Mucosa of descending colon (tissue), 3 donors: ENCODE measurements around the gene MTA3. TPM values are rescaled to one million over a fixed set of nuclear protein-coding genes. Genes with fewer than 3 reads are reported as not detected.
"Not testable (repeated sequence)": the region's sequence is repeated elsewhere in the genome, so short reads cannot be mapped to it uniquely, and the experiment has no call there.

Experiments used
- ATAC-seq: fragments of 200-7000 bp; cut with Tn5 transposase; one replicate; pipeline ENCODE4 v1.9.1; 2020; ENCODE audit warnings: mild to moderate bottlenecking, moderate library complexity
- DNase-seq, 3 donors: peaks; one replicate each; pipeline ENCODE4 v3.0.0-alpha.2; 2020
- H3K36me3 ChIP-seq: fragments of 200-600 bp; one replicate; pipeline ENCODE4 v1.8.0; 2021; ENCODE audit warnings: low read depth, mild to moderate bottlenecking
- H3K4me1 ChIP-seq: fragments of 200-600 bp; one replicate; pipeline ENCODE4 v1.8.0; 2021; ENCODE audit warnings: low read depth, mild to moderate bottlenecking
- H3K4me3 ChIP-seq: fragments of 200-600 bp; one replicate; pipeline ENCODE4 v1.8.0; 2021; ENCODE audit warnings: mild to moderate bottlenecking
- H3K9me3 ChIP-seq: fragments of 200-600 bp; one replicate; pipeline ENCODE4 v1.8.0; 2021; ENCODE audit warnings: mild to moderate bottlenecking
- CTCF ChIP-seq: fragments of 200-600 bp; IDR thresholded peaks from one replicate; pipeline ENCODE4 v1.8.0; 2022; ENCODE audit warnings: antibody characterized with exemption, mild to moderate bottlenecking
- intact Hi-C, 2 donors: fragments of 100-400 bp; cut with DNase I in 1 of 2; cut with micrococcal nuclease in 1 of 2; formaldehyde crosslinking; loops; one replicate each; pipeline versions ENCODE4 v1.11.0 to v1.11.1; 2022; cut with DNase I, micrococcal nuclease
- total RNA-seq, 3 donors: library from RNA; stranded (reverse); fragmentation: NEBNext Ultra II Directional in 2 of 3; extraction: Animal tissue kit (Norgen Biotek cat#: 25700) in 2 of 3; gene quantifications; one replicate each; pipeline versions ENCODE4 v1.2.1 to v1.2.4, GENCODE V29; 2021 to 2023
- donor health status: DM: no; HTN: no; CAD: no; lungs with moderate emphysema.
- donor health status: DM: no; HTN: no; CAD: no.
- donor health status: DM: no; HTN: yes; CAD: no.

MTA3 gene
- total RNA-seq, 3 donors from 2014 or later, result 44.8 to 58.9 (median 52.8) TPM

- peaks cover 19% of the 10 kb centered on the region for H3K4me1 ChIP-seq
- DNase-seq, result no peak
- intact Hi-C loops, result no loop called here
- no peaks in the 10 kb centered on the region for H3K36me3 ChIP-seq
- no peak for TF ChIP-seq CTCF
- H3K4me3 ChIP-seq, result no peak overlapping the region
- ATAC-seq, result no peak
- no peaks in the 10 kb centered on the region for H3K9me3 ChIP-seq
Observed at GRCh38 chr2:42726680-42727079, 158.2 kb downstream of the MTA3 start.

- H3K4me1 ChIP-seq, H3K36me3 ChIP-seq, DNase-seq, H3K4me3 ChIP-seq, intact Hi-C loops, ATAC-seq, H3K9me3 ChIP-seq: not testable (repeated sequence)
Observed at GRCh38 chr2:42731316-42731715, 162.9 kb downstream of the MTA3 start.

GRCh38 chr2:42733852-42734251 lies 165.4 kb downstream of the MTA3 start:
- H3K36me3 ChIP-seq, result no peaks in the 10 kb centered on the region
- no peaks in the 10 kb centered on the region for H3K4me1 ChIP-seq
- no peak overlapping the region for H3K4me3 ChIP-seq
- TF ChIP-seq CTCF, result no peak
- no peaks in the 10 kb centered on the region for H3K9me3 ChIP-seq
- intact Hi-C loops, result no loop called here
- no peak for DNase-seq
- ATAC-seq, result no peak

- TF ChIP-seq CTCF, result no peak
- Histone ChIP-seq H3K9me3 (peaks cover 6% of the 10 kb centered on the region), H3K4me3 (no peak overlapping the region), H3K4me1 (no peaks in the 10 kb centered on the region), H3K36me3 (no peaks in the 10 kb centered on the region)
- ATAC-seq, result no peak
- no peak for DNase-seq
- intact Hi-C loops, result no loop called here
Observed at GRCh38 chr2:42736598-42737322, 168.3 kb downstream of the MTA3 start.

GRCh38 chr2:42741140-42741539 lies 172.7 kb downstream of the MTA3 start:
- no peaks in the 10 kb centered on the region for H3K4me1 ChIP-seq
- no peaks in the 10 kb centered on the region for H3K36me3 ChIP-seq
- TF ChIP-seq CTCF, result no peak
- H3K4me3 ChIP-seq, result no peak overlapping the region
- intact Hi-C loops, result no loop called here
- no peak for DNase-seq
- ATAC-seq, result no peak
- peaks cover 6% of the 10 kb centered on the region for H3K9me3 ChIP-seq

- no peak for TF ChIP-seq CTCF
- H3K36me3 ChIP-seq, result no peaks in the 10 kb centered on the region
- intact Hi-C loops, result no loop called here
Observed at GRCh38 chr2:42742740-42743658, 174.6 kb downstream of the MTA3 start.

More at GRCh38 chr2:42742740-42743658, 174.6 kb downstream of the MTA3 start:
- Histone ChIP-seq H3K4me3 (no peak overlapping the region), H3K9me3 (peaks cover 6% of the 10 kb centered on the region), H3K4me1 (no peaks in the 10 kb centered on the region)
- DNase-seq (no peak), ATAC-seq (no peak)
